Measurements from ENCODE around the gene CYTH3.

The CYTH3 gene

DNA sequence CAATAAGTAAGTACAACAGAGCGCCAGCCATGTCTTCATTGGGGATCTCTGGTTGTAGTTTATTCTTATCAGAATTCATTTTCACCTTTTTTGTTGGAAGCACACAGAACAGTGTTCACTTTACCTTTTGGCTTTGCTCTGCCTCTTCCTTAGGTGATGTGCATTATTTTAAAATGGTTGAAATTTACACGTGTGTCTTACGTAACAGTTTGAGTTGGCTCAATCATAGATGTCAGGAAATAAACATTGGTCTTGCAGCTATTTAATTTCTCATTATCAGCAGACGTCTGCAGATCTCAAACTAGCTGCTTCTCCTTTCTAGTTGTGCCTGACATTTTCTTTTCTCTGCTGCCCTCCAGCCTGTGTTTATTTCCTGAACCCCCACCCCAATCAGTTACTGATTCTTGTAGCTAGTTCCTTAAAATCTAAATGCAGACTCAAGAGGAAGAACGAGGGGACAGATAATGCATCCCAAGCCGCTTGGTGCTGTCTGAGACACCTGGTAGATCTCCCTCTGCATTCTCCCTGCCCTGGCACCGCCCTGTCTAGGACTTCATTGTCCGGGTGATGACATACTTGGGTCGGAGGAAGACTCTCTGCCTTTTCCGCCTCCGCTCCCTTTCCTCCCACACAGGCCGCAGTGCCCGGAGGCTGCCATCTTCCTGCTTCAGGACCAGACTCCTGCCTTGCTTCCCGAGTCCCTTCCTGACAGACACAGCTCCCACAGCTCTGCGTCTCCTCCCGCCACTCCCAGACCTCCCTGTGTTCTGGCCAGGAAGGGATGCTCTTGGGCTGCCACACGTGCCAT, 133.0 kb downstream of the CYTH3 start:
- Histone ChIP-seq H3K27ac (ENCODE audit: low read depth, low read length) (no peak overlapping the region), H3K36me3 (ENCODE audit: insufficient read depth, low read length) (peaks cover 77% of the 10 kb centered on the region), H3K27me3 (ENCODE audit: insufficient read depth, low read length) (no peaks in the 10 kb centered on the region)

GRCh38 chr7:6136475-6136874, 135.9 kb downstream of the CYTH3 start:
- Histone ChIP-seq H3K27ac (ENCODE audit: low read depth, low read length) (no peak overlapping the region), H3K9ac (ENCODE audit: low read depth, low read length) (no peak overlapping the region), H3K4me1 (ENCODE audit: insufficient read depth, low read length) (no peaks in the 10 kb centered on the region), H3K4me3 (ENCODE audit: low read length) (no peak overlapping the region), H3K36me3 (ENCODE audit: insufficient read depth, low read length) (peaks cover 68% of the 10 kb centered on the region), H3K9me3 (ENCODE audit: insufficient read depth, low read depth, low read length) (no peaks in the 10 kb centered on the region), H3K27me3 (ENCODE audit: insufficient read depth, low read length) (no peaks in the 10 kb centered on the region)
- WGBS = 100% methylated on average over 2 of the region's 2 CpGs

More for the DNA sequence above, 133.0 kb downstream of the CYTH3 start:
- Histone ChIP-seq H3K9me3 (ENCODE audit: insufficient read depth, low read depth, low read length) (no peaks in the 10 kb centered on the region), H3K9ac (ENCODE audit: low read depth, low read length) (no peak overlapping the region), H3K4me3 (ENCODE audit: low read length) (no peak overlapping the region), H3K4me1 (ENCODE audit: insufficient read depth, low read length) (no peaks in the 10 kb centered on the region)
- 96% methylated on average over 17 of the region's 17 CpGs for WGBS

GRCh38 chr7:6133249-6133648, 139.2 kb downstream of the CYTH3 start:
- Histone ChIP-seq H3K9me3 (ENCODE audit: insufficient read depth, low read depth, low read length) (no peaks in the 10 kb centered on the region), H3K36me3 (ENCODE audit: insufficient read depth, low read length) (peaks cover 60% of the 10 kb centered on the region), H3K4me1 (ENCODE audit: insufficient read depth, low read length) (no peaks in the 10 kb centered on the region), H3K4me3 (ENCODE audit: low read length) (no peak overlapping the region), H3K9ac (ENCODE audit: low read depth, low read length) (no peak overlapping the region), H3K27me3 (ENCODE audit: insufficient read depth, low read length) (no peaks in the 10 kb centered on the region), H3K27ac (ENCODE audit: low read depth, low read length) (no peak overlapping the region)
- no CpG with 5 or more reads among the region's 1 CpG for WGBS

DNA sequence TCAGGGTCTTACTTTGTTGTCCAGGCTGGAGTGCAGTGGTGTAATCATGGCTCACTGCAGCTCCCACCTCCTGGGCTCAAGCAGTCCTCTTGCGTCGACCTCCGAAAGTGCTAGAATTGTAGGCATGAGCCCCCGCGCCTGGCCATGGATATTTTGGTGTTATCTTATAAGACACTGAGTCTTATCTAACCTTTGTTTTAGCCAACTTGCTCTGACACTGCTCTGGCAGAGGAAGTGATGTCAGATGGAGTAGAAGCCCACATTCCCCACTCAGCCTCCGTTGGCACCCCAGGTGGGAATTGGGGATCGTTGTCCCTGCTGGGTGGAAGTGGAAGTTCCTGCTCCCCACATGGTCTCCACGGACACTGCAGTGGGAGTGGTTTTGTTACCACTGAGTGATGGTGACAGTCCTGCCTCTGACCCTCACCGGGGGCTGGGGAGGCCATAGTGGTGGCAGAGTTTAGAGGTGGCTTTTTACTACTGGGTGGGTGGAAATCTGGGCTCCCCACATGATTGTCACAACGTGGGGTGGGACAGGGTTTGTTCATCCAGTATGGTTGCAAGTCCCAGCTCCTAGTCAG, 142.3 kb downstream of the CYTH3 start:
- no peaks in the 10 kb centered on the region for H3K4me1 ChIP-seq (ENCODE audit: insufficient read depth, low read length)
- no peaks in the 10 kb centered on the region for H3K27me3 ChIP-seq (ENCODE audit: insufficient read depth, low read length)
- no peak overlapping the region for H3K27ac ChIP-seq (ENCODE audit: low read depth, low read length)
- peaks cover 47% of the 10 kb centered on the region for H3K36me3 ChIP-seq (ENCODE audit: insufficient read depth, low read length)
- H3K4me3 ChIP-seq (ENCODE audit: low read length) = no peak overlapping the region
- no peaks in the 10 kb centered on the region for H3K9me3 ChIP-seq (ENCODE audit: insufficient read depth, low read depth, low read length)
- WGBS = 94% methylated on average over 10 of the region's 10 CpGs
- no peak overlapping the region for H3K9ac ChIP-seq (ENCODE audit: low read depth, low read length)

- Histone ChIP-seq H3K4me3 (ENCODE audit: low read length) (no peak overlapping the region), H3K27ac (ENCODE audit: low read depth, low read length) (no peak overlapping the region)
Observed at GRCh38 chr7:6128205-6128604, 144.2 kb downstream of the CYTH3 start.

DNA sequence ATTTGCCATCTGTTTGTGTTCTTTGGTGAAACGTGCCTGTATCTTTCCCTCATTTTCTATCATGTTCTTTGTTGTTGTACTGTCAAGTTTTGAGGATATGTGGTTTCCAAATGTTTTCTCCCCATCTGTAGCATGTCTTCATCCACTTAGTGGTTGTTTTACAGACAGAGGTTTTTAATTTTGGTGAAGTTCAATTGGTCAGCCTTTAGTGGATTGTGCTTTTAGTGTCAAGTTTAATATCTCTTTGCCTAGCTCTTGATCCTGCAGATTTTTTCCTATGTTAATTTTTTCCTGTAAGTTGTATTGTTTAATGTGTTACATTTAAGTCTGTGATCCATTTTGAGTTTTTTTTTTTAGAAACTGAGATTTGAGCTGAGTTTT, 145.3 kb downstream of the CYTH3 start:
- no CpG with 5 or more reads among the region's 1 CpG for WGBS
- H3K9ac ChIP-seq (ENCODE audit: low read depth, low read length) = no peak overlapping the region
- H3K27me3 ChIP-seq (ENCODE audit: insufficient read depth, low read length) = no peaks in the 10 kb centered on the region
- peaks cover 53% of the 10 kb centered on the region for H3K36me3 ChIP-seq (ENCODE audit: insufficient read depth, low read length)
- H3K27ac ChIP-seq (ENCODE audit: low read depth, low read length) = no peak overlapping the region
- H3K4me1 ChIP-seq (ENCODE audit: insufficient read depth, low read length) = no peaks in the 10 kb centered on the region
- H3K4me3 ChIP-seq (ENCODE audit: low read length) = no peak overlapping the region
- no peaks in the 10 kb centered on the region for H3K9me3 ChIP-seq (ENCODE audit: insufficient read depth, low read depth, low read length)

More at GRCh38 chr7:6128205-6128604, 144.2 kb downstream of the CYTH3 start:
- Histone ChIP-seq H3K27me3 (ENCODE audit: insufficient read depth, low read length) (no peaks in the 10 kb centered on the region), H3K9ac (ENCODE audit: low read depth, low read length) (no peak overlapping the region), H3K9me3 (ENCODE audit: insufficient read depth, low read depth, low read length) (no peaks in the 10 kb centered on the region), H3K36me3 (ENCODE audit: insufficient read depth, low read length) (peaks cover 51% of the 10 kb centered on the region), H3K4me1 (ENCODE audit: insufficient read depth, low read length) (no peaks in the 10 kb centered on the region)
- WGBS = 96% methylated on average over 3 of the region's 3 CpGs

GRCh38 chr7:6123843-6124242, 148.6 kb downstream of the CYTH3 start:
- H3K27me3 ChIP-seq (ENCODE audit: insufficient read depth, low read length) = no peaks in the 10 kb centered on the region
- no peaks in the 10 kb centered on the region for H3K4me1 ChIP-seq (ENCODE audit: insufficient read depth, low read length)
- peaks cover 63% of the 10 kb centered on the region for H3K36me3 ChIP-seq (ENCODE audit: insufficient read depth, low read length)
- WGBS = 96% methylated on average over 8 of the region's 8 CpGs
- H3K27ac ChIP-seq (ENCODE audit: low read depth, low read length) = no peak overlapping the region
- H3K9ac ChIP-seq (ENCODE audit: low read depth, low read length) = no peak overlapping the region
- no peak overlapping the region for H3K4me3 ChIP-seq (ENCODE audit: low read length)
- peaks cover 4% of the 10 kb centered on the region; the same call in 1 of the 2 replicates for H3K9me3 ChIP-seq (ENCODE audit: insufficient read depth, low read depth, low read length)

DNA sequence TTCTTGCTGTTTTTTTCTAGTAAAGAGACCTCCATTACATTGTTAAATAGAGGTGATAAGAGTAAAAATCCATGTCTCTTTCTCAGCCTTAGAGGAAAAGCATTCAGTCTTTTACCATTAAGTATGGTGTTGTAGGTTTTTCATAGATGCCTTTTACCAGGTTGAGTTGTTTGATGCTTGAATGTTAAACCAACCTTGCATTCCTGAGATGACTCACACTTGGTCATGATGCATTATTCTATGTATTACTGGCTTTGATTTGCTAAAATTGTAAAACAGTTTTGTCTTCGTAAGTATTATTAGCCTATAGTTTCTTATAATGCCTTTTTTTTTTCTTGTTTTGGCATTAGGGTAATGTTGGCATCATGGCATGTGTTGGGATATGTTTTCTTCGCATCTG, 151.3 kb downstream of the CYTH3 start:
- Histone ChIP-seq H3K9ac (ENCODE audit: low read depth, low read length) (no peak overlapping the region), H3K27ac (ENCODE audit: low read depth, low read length) (no peak overlapping the region), H3K4me1 (ENCODE audit: insufficient read depth, low read length) (no peaks in the 10 kb centered on the region), H3K9me3 (ENCODE audit: insufficient read depth, low read depth, low read length) (peaks cover 4% of the 10 kb centered on the region; the same call in 1 of the 2 replicates), H3K4me3 (ENCODE audit: low read length) (no peak overlapping the region), H3K27me3 (ENCODE audit: insufficient read depth, low read length) (no peaks in the 10 kb centered on the region), H3K36me3 (ENCODE audit: insufficient read depth, low read length) (peaks cover 74% of the 10 kb centered on the region)
- 100% methylated on average over 1 of the region's 2 CpGs for WGBS

DNA sequence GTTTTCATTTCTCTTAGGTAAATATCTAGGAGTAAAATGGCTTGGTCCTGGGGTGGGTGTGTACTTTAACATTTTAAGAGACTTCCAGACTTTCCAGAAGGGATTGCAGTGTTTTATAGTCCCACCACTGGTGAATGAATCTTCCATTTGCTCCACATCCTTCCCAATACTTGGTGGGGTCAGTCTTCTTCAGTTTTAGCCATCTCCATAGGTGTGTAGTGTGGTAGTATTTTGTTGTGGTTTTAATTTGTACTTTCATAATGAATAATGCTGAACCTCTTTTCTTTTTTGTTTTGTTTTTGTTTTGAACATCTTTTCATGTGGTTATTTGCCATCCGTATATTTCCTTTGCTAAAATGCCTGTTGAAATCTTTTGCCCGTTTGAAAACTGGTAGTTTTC, 154.9 kb downstream of the CYTH3 start:
- WGBS = 91% methylated on average over 2 of the region's 2 CpGs
- H3K9ac ChIP-seq (ENCODE audit: low read depth, low read length) = no peak overlapping the region
- H3K36me3 ChIP-seq (ENCODE audit: insufficient read depth, low read length) = peaks cover 88% of the 10 kb centered on the region
- no peak overlapping the region for H3K27ac ChIP-seq (ENCODE audit: low read depth, low read length)
- no peak overlapping the region for H3K4me3 ChIP-seq (ENCODE audit: low read length)
- H3K9me3 ChIP-seq (ENCODE audit: insufficient read depth, low read depth, low read length) = peaks cover 4% of the 10 kb centered on the region; the same call in 1 of the 2 replicates
- no peaks in the 10 kb centered on the region for H3K4me1 ChIP-seq (ENCODE audit: insufficient read depth, low read length)
- no peaks in the 10 kb centered on the region for H3K27me3 ChIP-seq (ENCODE audit: insufficient read depth, low read length)

DNA sequence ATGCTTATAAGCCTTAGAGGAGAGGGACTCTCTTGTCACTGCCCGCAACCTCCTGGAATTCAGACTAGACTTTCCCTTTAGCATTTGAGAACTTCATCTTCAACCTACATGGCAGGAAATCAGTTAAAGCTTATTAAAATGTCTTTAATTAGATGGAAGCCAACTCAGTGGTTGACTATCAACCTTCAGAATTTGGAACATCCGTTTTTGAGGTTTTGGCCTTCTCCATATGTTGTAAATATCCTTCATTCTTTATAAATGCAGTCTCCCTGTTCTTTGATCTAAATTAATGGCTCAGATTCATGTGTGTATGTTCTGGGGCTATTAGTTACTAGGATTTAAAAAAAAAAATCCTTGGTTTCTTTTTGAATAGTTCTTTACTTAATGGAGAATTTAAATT, 156.2 kb downstream of the CYTH3 start:
- WGBS = 96% methylated on average over 2 of the region's 2 CpGs
- H3K27ac ChIP-seq (ENCODE audit: low read depth, low read length) = no peak overlapping the region
- no peaks in the 10 kb centered on the region for H3K4me1 ChIP-seq (ENCODE audit: insufficient read depth, low read length)

More for the DNA sequence above, 156.2 kb downstream of the CYTH3 start:
- Histone ChIP-seq H3K9ac (ENCODE audit: low read depth, low read length) (no peak overlapping the region), H3K9me3 (ENCODE audit: insufficient read depth, low read depth, low read length) (peaks cover 3% of the 10 kb centered on the region; the same call in 1 of the 2 replicates), H3K4me3 (ENCODE audit: low read length) (no peak overlapping the region), H3K27me3 (ENCODE audit: insufficient read depth, low read length) (no peaks in the 10 kb centered on the region), H3K36me3 (ENCODE audit: insufficient read depth, low read length) (peaks cover 85% of the 10 kb centered on the region)

Measured in HUES64 (cell line).